Coronary artery (tissue), 2 donors: ENCODE data around the gene MTMR10.

Source experiments
- DNase-seq: peaks from one replicate; pipeline ENCODE4 v3.0.0-alpha.2; 2017; ENCODE audit warnings: low spot score
- H3K27ac ChIP-seq, 2 donors: fragments of 200-600 bp; sonication (generic); one replicate each; pipeline ENCODE4 v1.5.1; 2016 to 2019
- H3K4me3 ChIP-seq: fragments of 200-600 bp; sonication (generic); 2 replicates; pipeline ENCODE4 v1.5.1; 2016; ENCODE audit warnings: mild to moderate bottlenecking, moderate library complexity
- CTCF ChIP-seq: fragments of 200-600 bp; sonication (generic); IDR thresholded peaks from one replicate; pipeline ENCODE4 v1.5.1; 2019; ENCODE audit warnings: antibody characterized with exemption

Gene MTMR10

DNA sequence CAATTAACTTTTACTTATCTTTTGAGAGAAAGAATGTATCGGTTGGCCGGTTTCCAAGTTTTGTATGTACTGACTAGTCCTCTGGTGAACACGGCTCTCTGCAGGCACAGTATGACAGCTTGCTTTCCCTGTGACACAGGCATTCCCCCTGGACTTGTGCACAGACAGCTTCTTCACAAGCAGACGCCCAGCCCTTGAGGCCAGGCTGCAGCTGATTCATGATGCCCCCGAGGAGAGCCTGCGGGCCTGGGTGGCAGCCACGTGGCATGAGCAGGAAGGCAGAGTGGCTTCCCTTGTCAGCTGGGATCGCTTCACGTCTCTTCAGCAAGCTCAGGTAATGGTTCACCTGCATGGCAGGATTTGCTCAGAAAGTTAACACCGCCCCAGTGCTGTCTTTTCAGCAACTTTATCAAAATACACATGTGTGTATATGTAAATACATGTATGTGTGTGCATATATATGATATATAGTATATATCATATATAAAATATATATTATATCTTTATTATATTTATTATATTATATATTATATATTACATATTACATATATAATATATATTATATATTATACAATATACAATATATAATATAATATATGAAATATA lies 62.3 kb downstream of the MTMR10 start:
- Histone ChIP-seq H3K4me3 (no peak overlapping the region), H3K27ac (no peak overlapping the region)
- DNase-seq: no peak
- TF ChIP-seq CTCF: no peak

- H3K27ac ChIP-seq: no peak overlapping the region
- TF ChIP-seq CTCF: no peak
- H3K4me3 ChIP-seq: no peak overlapping the region
- no peak for DNase-seq
Measured at GRCh38 chr15:30928076-30928475, 63.4 kb downstream of the MTMR10 start.

DNA sequence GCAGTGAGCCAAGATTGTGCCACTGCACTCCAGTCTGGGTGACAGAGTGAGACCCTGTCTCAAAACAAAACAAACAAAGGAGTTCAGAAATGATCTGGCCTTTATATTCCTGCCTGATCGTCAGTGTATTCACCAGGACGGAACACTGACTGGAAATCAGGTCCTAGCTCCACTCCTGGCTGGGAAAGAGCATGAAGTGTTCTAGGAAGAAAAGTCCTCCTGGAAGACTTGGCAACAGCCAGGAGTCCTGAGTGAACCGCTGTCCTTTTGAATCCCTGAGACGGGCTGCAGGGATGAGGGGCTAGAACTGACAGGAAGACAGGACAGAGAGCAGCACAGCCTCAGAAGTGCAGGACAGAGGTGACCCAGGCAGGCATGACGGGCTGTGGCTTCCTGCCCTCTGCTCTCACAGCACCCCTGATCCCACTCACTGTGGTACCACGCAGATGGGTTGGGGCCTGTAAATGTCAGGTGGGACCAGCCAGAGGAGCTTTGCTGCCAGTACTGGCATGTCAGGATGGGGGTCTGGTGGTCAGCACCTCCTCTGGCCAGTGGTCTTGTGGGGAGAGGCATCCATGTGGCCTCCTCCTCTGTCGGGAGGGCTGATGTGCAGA lies 64.2 kb downstream of the MTMR10 start:
- Histone ChIP-seq H3K4me3 (no peak overlapping the region), H3K27ac (no peak overlapping the region)
- no peak for DNase-seq
- no peak for TF ChIP-seq CTCF

DNA sequence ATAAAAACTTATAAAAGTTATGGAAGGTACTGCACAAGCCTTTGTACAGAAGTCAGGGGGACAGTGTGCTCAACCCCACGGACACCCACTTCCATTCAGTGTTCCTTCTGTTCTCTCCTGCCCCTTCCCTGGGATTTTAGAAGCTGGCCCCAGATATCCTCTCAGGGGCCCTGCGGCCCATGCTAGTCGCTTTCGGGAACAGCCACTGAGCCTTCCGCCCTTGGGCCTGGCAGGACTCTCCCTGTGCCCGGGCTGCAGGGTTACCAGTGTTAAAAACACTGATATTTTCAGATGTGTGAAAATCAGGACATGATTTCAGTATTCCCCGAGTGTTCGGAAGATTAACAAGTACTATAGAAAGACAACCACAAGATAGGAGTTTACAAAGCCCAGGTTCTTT lies 65.3 kb downstream of the MTMR10 start:
- H3K4me3 ChIP-seq: no peak overlapping the region
- no peak for TF ChIP-seq CTCF
- no peak for DNase-seq
- H3K27ac ChIP-seq: no peak overlapping the region

- Histone ChIP-seq H3K4me3 (no peak overlapping the region), H3K27ac (no peak overlapping the region)
- DNase-seq: no peak
- TF ChIP-seq CTCF: no peak
Measured at GRCh38 chr15:30925686-30926085, 65.7 kb downstream of the MTMR10 start.

DNA sequence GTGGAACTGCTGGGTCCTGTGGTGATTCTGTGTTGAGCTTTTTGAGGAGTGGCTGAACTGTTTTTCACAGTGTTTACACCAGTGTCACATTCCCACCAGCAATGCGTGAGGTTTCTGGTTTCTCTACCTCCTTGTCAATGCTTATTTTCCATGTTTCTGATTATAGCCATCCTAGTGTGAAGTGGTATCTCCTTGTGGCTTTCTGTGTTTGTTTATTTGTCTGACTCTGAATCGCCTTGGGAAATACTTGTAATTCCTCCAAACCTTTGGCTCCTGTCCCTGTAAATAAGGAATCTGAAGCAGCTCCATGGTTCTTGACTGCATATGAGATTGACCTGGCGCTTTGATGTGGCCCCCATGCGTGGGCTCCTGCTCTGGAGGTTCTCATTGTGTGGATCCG lies 67.1 kb downstream of the MTMR10 start:
- Histone ChIP-seq H3K4me3 (no peak overlapping the region), H3K27ac (no peak overlapping the region)
- DNase-seq: no peak
- TF ChIP-seq CTCF: no peak

- TF ChIP-seq CTCF: no peak
- H3K27ac ChIP-seq: no peak overlapping the region
- H3K4me3 ChIP-seq: no peak overlapping the region
- no peak for DNase-seq
Measured at GRCh38 chr15:30923429-30923828, 68.0 kb downstream of the MTMR10 start.
